Activated CD8-positive, alpha-beta memory T cell treated with anti-CD3 and anti-CD28 coated beads, Interleukin-2, amount 50 U/mL, for 24 hours (primary cell): ENCODE data around the gene AQP7.
"Not testable (repeated sequence)": the region's sequence is repeated elsewhere in the genome, so short reads cannot be mapped to it uniquely, and the experiment has no call there.

Experiments
- DNase-seq: peaks from one replicate; pipeline ENCODE4 v3.0.0-alpha.2; 2020; ENCODE audit errors: extremely low read depth

AQP7 gene

GRCh38 chr9:33395159-33395879 lies 7.0 kb downstream of the AQP7 start:
- not testable (repeated sequence) for DNase-seq

- not testable (repeated sequence) for DNase-seq
These were observed 8.4 kb downstream of the AQP7 start for GRCh38 chr9:33393986-33394385.

GRCh38 chr9:33393581-33393980 lies 8.8 kb downstream of the AQP7 start:
- DNase-seq = no peak

- not testable (repeated sequence) for DNase-seq
These were observed 9.8 kb downstream of the AQP7 start for GRCh38 chr9:33392591-33393021.

- not testable (repeated sequence) for DNase-seq
These were observed 11.1 kb downstream of the AQP7 start for GRCh38 chr9:33391111-33391771.

- DNase-seq = no peak
These were observed 14.0 kb downstream of the AQP7 start for GRCh38 chr9:33388110-33388994.

- not testable (repeated sequence) for DNase-seq
These were observed 15.4 kb downstream of the AQP7 start for GRCh38 chr9:33386998-33387397.

- DNase-seq = not testable (repeated sequence)
These were observed 15.7 kb downstream of the AQP7 start for GRCh38 chr9:33386641-33386996.

GRCh38 chr9:33385979-33386640 lies 16.3 kb downstream of the AQP7 start:
- DNase-seq = not testable (repeated sequence)

GRCh38 chr9:33385536-33385935 lies 16.8 kb downstream of the AQP7 start:
- DNase-seq = not testable (repeated sequence)

- DNase-seq = not testable (repeated sequence)
These were observed 19.0 kb downstream of the AQP7 start for GRCh38 chr9:33383396-33383795.

- DNase-seq = not testable (repeated sequence)
These were observed 20.0 kb downstream of the AQP7 start for GRCh38 chr9:33382397-33382796.

- no peak for DNase-seq
These were observed 21.1 kb downstream of the AQP7 start for GRCh38 chr9:33381231-33381791.

- DNase-seq = no peak
These were observed 21.8 kb downstream of the AQP7 start for GRCh38 chr9:33380390-33381094.

GRCh38 chr9:33379666-33380389 lies 22.5 kb downstream of the AQP7 start:
- no peak for DNase-seq

GRCh38 chr9:33378121-33378795 lies 24.1 kb downstream of the AQP7 start:
- no peak for DNase-seq

- no peak for DNase-seq
These were observed 25.2 kb downstream of the AQP7 start for GRCh38 chr9:33377089-33377715.

- no peak for DNase-seq
These were observed 26.5 kb downstream of the AQP7 start for GRCh38 chr9:33375841-33376321.
